Suprapubic skin (tissue), 3 donors: Measurements from ENCODE around the gene PARVA.

Experiments used
- POLR2A ChIP-seq, 2 donors: fragments of 450-650 bp; IDR thresholded peaks; one replicate each; pipeline ENCODE4 v1.6.1; 2017; ENCODE audit warnings: antibody characterized with exemption in 2 of 2, mild to moderate bottlenecking in 2 of 2, moderate library complexity in 2 of 2
- TF ChIP-seq, protein P1 (sequence below), 2 donors: fragments of 200-600 bp in 1 of 2; fragments of 450-650 bp in 1 of 2; sonication (generic) in 1 of 2; IDR thresholded peaks; one replicate each; pipeline ENCODE4 v1.5.1; 2016 to 2019; ENCODE audit warnings: antibody characterized with exemption in 2 of 2, mild to moderate bottlenecking in 1 of 2, moderate library complexity in 1 of 2

DNA sequence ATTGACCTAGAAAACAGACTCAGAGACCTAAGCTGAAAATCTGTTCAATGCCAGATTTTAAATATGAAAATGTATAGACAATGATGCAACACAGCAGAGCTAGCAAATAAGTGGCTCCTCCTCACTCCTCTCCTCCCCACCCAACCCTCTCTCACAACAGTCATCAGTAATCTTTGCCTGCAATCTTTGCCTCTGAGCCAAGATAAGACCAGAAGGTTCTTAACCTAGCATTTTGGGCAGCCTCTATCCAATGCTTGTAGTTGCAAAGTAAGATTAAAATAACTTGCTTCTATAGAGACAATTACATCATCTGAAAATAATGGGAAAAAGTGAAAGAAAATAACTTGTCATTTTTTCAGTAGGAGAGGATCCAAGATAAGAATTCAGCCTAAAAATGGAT, 117.3 kb downstream of the PARVA start:
- no peak for TF ChIP-seq POLR2A (IDR thresholded peaks at IDR 0.05)
- TF ChIP-seq, protein P1, sequence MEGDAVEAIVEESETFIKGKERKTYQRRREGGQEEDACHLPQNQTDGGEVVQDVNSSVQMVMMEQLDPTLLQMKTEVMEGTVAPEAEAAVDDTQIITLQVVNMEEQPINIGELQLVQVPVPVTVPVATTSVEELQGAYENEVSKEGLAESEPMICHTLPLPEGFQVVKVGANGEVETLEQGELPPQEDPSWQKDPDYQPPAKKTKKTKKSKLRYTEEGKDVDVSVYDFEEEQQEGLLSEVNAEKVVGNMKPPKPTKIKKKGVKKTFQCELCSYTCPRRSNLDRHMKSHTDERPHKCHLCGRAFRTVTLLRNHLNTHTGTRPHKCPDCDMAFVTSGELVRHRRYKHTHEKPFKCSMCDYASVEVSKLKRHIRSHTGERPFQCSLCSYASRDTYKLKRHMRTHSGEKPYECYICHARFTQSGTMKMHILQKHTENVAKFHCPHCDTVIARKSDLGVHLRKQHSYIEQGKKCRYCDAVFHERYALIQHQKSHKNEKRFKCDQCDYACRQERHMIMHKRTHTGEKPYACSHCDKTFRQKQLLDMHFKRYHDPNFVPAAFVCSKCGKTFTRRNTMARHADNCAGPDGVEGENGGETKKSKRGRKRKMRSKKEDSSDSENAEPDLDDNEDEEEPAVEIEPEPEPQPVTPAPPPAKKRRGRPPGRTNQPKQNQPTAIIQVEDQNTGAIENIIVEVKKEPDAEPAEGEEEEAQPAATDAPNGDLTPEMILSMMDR (IDR thresholded peaks at IDR 0.05) = no peak
